H1 (cell line): Measurements from ENCODE around the gene IDH2. TPM values are rescaled to one million over a fixed set of nuclear protein-coding genes. Genes with fewer than 3 reads are reported as not detected.

ENCODE experiments used
- CTCF ChIA-PET: fragments of 300-600 bp; sonication (Branson Sonifier 250); formaldehyde crosslinking; loops from one replicate; lab custom pipeline; 2021; ENCODE audit not compliant: partially characterized antibody; lab: Charles Lee
- POLR2A ChIA-PET: fragments of 300-600 bp; sonication (Branson Sonifier 250); formaldehyde crosslinking; loops from one replicate; lab custom pipeline; 2021; ENCODE audit warnings: inconsistent platforms; ENCODE audit not compliant: partially characterized antibody; lab: Charles Lee
- DNase-seq, 2 experiments: peaks; one replicate each; pipeline versions ENCODE4 v3.0.0 to v3.0.0-alpha.2; 2010 to 2022; ENCODE audit warnings: low spot score in 2 of 2, low read depth in 1 of 2, mixed read lengths in 1 of 2
- FAIRE-seq: peaks from 2 replicates; lab custom pipeline; 2011; peaks lifted over from hg19 to GRCh38; lab: Jason Lieb, UNC
- H2AFZ ChIP-seq: 2 replicates; pipeline ENCODE4 v1.8.1; 2012; ENCODE audit warnings: low read length, inconsistent platforms
- H2AK5ac ChIP-seq: 2 replicates; pipeline ENCODE4 v1.6.1; 2013; ENCODE audit warnings: low read depth, low read length
- H2BK120ac ChIP-seq: replicated peaks from 2 replicates; pipeline ENCODE3; 2013; ENCODE audit warnings: low read depth, low read length, inconsistent platforms
- H2BK12ac ChIP-seq: 2 replicates; pipeline ENCODE4 v1.6.1; 2013; ENCODE audit warnings: low read depth, low read length
- H2BK15ac ChIP-seq: 2 replicates; pipeline ENCODE4 v1.6.1; 2013; ENCODE audit warnings: low read length
- H2BK20ac ChIP-seq: 2 replicates; pipeline ENCODE4 v1.6.1; 2013; ENCODE audit warnings: low read length
- H2BK5ac ChIP-seq: 2 replicates; pipeline ENCODE4 v1.6.1; 2013; ENCODE audit warnings: low read depth, low read length
- H3K14ac ChIP-seq: 2 replicates; pipeline ENCODE4 v1.6.1; 2013; ENCODE audit warnings: inconsistent platforms; ENCODE audit not compliant: insufficient read length
- H3K18ac ChIP-seq: 2 replicates; pipeline ENCODE4 v1.6.1; 2013; ENCODE audit warnings: low read length; ENCODE audit errors: extremely low read depth
- H3K23ac ChIP-seq: 2 replicates; pipeline ENCODE4 v1.6.1; 2013; ENCODE audit warnings: inconsistent platforms; ENCODE audit not compliant: insufficient read length
- H3K23me2 ChIP-seq: 2 replicates; pipeline ENCODE4 v1.6.1; 2013; ENCODE audit warnings: low read depth, low read length
- H3K27ac ChIP-seq: 2 replicates; pipeline ENCODE4 v1.6.1; 2011; ENCODE audit warnings: low read depth, low read length, inconsistent platforms
- H3K27me3 ChIP-seq, 4 experiments: replicated peaks in 1 of 4; 1 replicate in 1 of 4; 2 replicates in 3 of 4; pipeline versions ENCODE4 v1.6.1 to v1.8.1; 2011 to 2013; ENCODE audit warnings: low read length in 3 of 4, mild to moderate bottlenecking in 3 of 4, inconsistent platforms in 2 of 4, mixed read lengths in 2 of 4, moderate library complexity in 1 of 4; ENCODE audit not compliant: control insufficient read depth in 3 of 4, insufficient read depth in 3 of 4; ENCODE audit errors: extremely low read depth in 1 of 4
- H3K36me3 ChIP-seq, 4 experiments: 2 replicates each; pipeline versions ENCODE4 v1.6.1 to v1.8.1; 2011 to 2013; ENCODE audit warnings: mild to moderate bottlenecking in 4 of 4, low read length in 3 of 4, moderate library complexity in 2 of 4, control low read depth in 1 of 4, inconsistent platforms in 1 of 4; ENCODE audit not compliant: insufficient read depth in 4 of 4, control insufficient read depth in 2 of 4
- H3K4ac ChIP-seq: replicated peaks from 2 replicates; pipeline ENCODE3; 2013; ENCODE audit warnings: low read length, low read depth, mixed read lengths, inconsistent platforms; ENCODE audit not compliant: insufficient read length
- H3K4me1 ChIP-seq, 4 experiments: replicated peaks in 1 of 4; 1 replicate in 1 of 4; 2 replicates in 3 of 4; pipeline versions ENCODE4 v1.6.1 to v1.8.1; 2011 to 2013; ENCODE audit warnings: low read length in 3 of 4, inconsistent platforms in 2 of 4, mixed read lengths in 1 of 4; ENCODE audit not compliant: insufficient read depth in 4 of 4, control insufficient read depth in 3 of 4
- H3K4me2 ChIP-seq, 2 experiments: 2 replicates each; pipeline versions ENCODE4 v1.6.1 to v1.8.1; 2011 to 2013; ENCODE audit warnings: low read depth in 2 of 2, low read length in 2 of 2, control low read depth in 1 of 2, inconsistent platforms in 1 of 2, mild to moderate bottlenecking in 1 of 2; ENCODE audit not compliant: insufficient read depth in 1 of 2
- H3K4me3 ChIP-seq, 4 experiments: fragments of 200-600, 300-600 bp in 1 of 4; sonication (generic), shearing (Covaris generic), sonication (Bioruptor Twin) in 1 of 4; 2 replicates each; pipeline versions ENCODE4 v1.5.1 to v1.8.1; 2011 to 2016; ENCODE audit warnings: low read length in 4 of 4, low read depth in 3 of 4, control low read depth in 2 of 4, inconsistent platforms in 2 of 4, mild to moderate bottlenecking in 2 of 4, mixed read lengths in 1 of 4, moderate library complexity in 1 of 4; ENCODE audit not compliant: insufficient read depth in 2 of 4; ENCODE audit errors: extremely low read depth in 1 of 4
- H3K56ac ChIP-seq: replicated peaks from 2 replicates; pipeline ENCODE3; 2013; ENCODE audit warnings: low read depth, mild to moderate bottlenecking, mixed read lengths, low read length, inconsistent platforms; ENCODE audit not compliant: insufficient read length
- H3K79me1 ChIP-seq: 2 replicates; pipeline ENCODE4 v1.6.1; 2013; ENCODE audit warnings: low read depth, low read length, control low read depth
- H3K79me2 ChIP-seq, 2 experiments: 2 replicates each; pipeline versions ENCODE4 v1.6.1 to v1.8.1; 2012 to 2013; ENCODE audit warnings: low read length in 2 of 2, mild to moderate bottlenecking in 2 of 2, inconsistent platforms in 1 of 2; ENCODE audit not compliant: insufficient read depth in 2 of 2, control insufficient read depth in 1 of 2
- H3K9ac ChIP-seq, 4 experiments: replicated peaks in 1 of 4; 1 replicate in 1 of 4; 2 replicates in 3 of 4; pipeline versions ENCODE4 v1.6.1 to v1.8.1; 2011 to 2013; ENCODE audit warnings: low read depth in 3 of 4, low read length in 3 of 4, control low read depth in 2 of 4, mild to moderate bottlenecking in 2 of 4, moderate library complexity in 2 of 4, inconsistent platforms in 1 of 4; ENCODE audit errors: extremely low read depth in 1 of 4
- H3K9me3 ChIP-seq, 2 experiments: 2 replicates each; pipeline versions ENCODE4 v1.6.1 to v1.8.1; 2012 to 2013; ENCODE audit warnings: mild to moderate bottlenecking in 2 of 2, moderate library complexity in 2 of 2, control low read depth in 1 of 2, inconsistent platforms in 1 of 2, low read depth in 1 of 2, low read length in 1 of 2, mixed read lengths in 1 of 2; ENCODE audit not compliant: insufficient read depth in 2 of 2
- H4K20me1 ChIP-seq, 2 experiments: replicated peaks in 1 of 2; 2 replicates each; pipeline versions ENCODE3 to v1.8.1; 2011 to 2013; ENCODE audit warnings: inconsistent platforms in 2 of 2, low read length in 2 of 2, mild to moderate bottlenecking in 1 of 2; ENCODE audit not compliant: insufficient read depth in 2 of 2, control insufficient read depth in 1 of 2
- H4K5ac ChIP-seq: 2 replicates; pipeline ENCODE4 v1.6.1; 2013; ENCODE audit warnings: low read length, low read depth, mixed read lengths, inconsistent platforms; ENCODE audit not compliant: insufficient read length
- H4K8ac ChIP-seq: 2 replicates; pipeline ENCODE4 v1.8.0; 2013; ENCODE audit warnings: mild to moderate bottlenecking, moderate library complexity, low read length, inconsistent platforms; ENCODE audit not compliant: insufficient read depth; ENCODE audit errors: extremely low read depth
- H4K91ac ChIP-seq: replicated peaks from 2 replicates; pipeline ENCODE3; 2013; ENCODE audit warnings: low read length, mixed read lengths, inconsistent platforms; ENCODE audit not compliant: insufficient read length
- BCL11A ChIP-seq, 2 experiments: IDR thresholded peaks; one replicate each; pipeline ENCODE4 v1.6.1; 2011; ENCODE audit warnings: low read depth in 2 of 2, low read length in 2 of 2, mild to moderate bottlenecking in 2 of 2
- BRCA1 ChIP-seq: IDR thresholded peaks from 2 replicates; pipeline ENCODE4 v1.6.1; 2012; ENCODE audit warnings: low read depth, low read length, improper control_type of control experiment
- CHD1 ChIP-seq: IDR thresholded peaks from 2 replicates; pipeline ENCODE4 v1.6.1; 2012; ENCODE audit warnings: low read depth, low read length, improper control_type of control experiment
- GTF2F1 ChIP-seq: IDR thresholded peaks from 2 replicates; pipeline ENCODE4 v1.6.1; 2012; ENCODE audit warnings: low read depth, low read length, improper control_type of control experiment, borderline replicate concordance
- RAD21 ChIP-seq, 2 experiments: IDR thresholded peaks in 1 of 2; conservative IDR thresholded peaks in 1 of 2; 2 replicates each; pipeline ENCODE4 v1.6.1; 2011; ENCODE audit warnings: low read depth in 2 of 2, low read length in 2 of 2, improper control_type of control experiment in 1 of 2, inconsistent platforms in 1 of 2, mild to moderate bottlenecking in 1 of 2, moderate library complexity in 1 of 2
- RFX5 ChIP-seq: IDR thresholded peaks from 2 replicates; pipeline ENCODE4 v1.6.1; 2011; ENCODE audit warnings: low read depth, low read length, improper control_type of control experiment, borderline replicate concordance
- TCF12 ChIP-seq: IDR thresholded peaks from 2 replicates; pipeline ENCODE4 v1.6.1; 2011; ENCODE audit warnings: low read depth, mild to moderate bottlenecking, low read length
- ZNF274 ChIP-seq: IDR thresholded peaks from 2 replicates; pipeline ENCODE4 v1.7.0; 2012; ENCODE audit warnings: low read length, borderline replicate concordance; ENCODE audit errors: extremely low read depth
- WGBS, 2 experiments: shearing (Covaris generic) in 1 of 2; methylation state at CpG; one replicate each; pipeline versions ENCODE4 v1.1.6 to v1.1.7; 2013 to 2015; ENCODE audit warnings: low lambda C conversion rate in 2 of 2, mixed read lengths in 2 of 2, inconsistent platforms in 1 of 2, low coverage in 1 of 2, missing lambda C conversion rate in 1 of 2; ENCODE audit not compliant: insufficient replicate concordance in 2 of 2, insufficient coverage in 1 of 2, insufficient read length in 1 of 2; ENCODE audit errors: extremely low coverage in 1 of 2, missing lambda C conversion rate in 1 of 2; 5-methylcytosine and 5-hydroxymethylcytosine counted together
- polyA plus RNA-seq, 7 experiments: library from polyadenylated mRNA; depleted of rRNA in 3 of 7; stranded (reverse) in 5 of 7; unstranded in 2 of 7; fragments of >200 nt in 5 of 7; fragments of 200-250 nt in 2 of 7; gene quantifications; 1 replicate in 5 of 7; 2 replicates in 1 of 7; 4 replicates in 1 of 7; pipeline versions ENCODE4 v1.2.1 to v1.2.3, GENCODE V29; 2011 to 2013; ENCODE audit warnings: missing spikeins in 2 of 7, mixed read lengths in 2 of 7
- total RNA-seq: library from RNA; stranded (reverse); fragmentation: NEBNext Ultra II Directional; extraction: Animal tissue kit (Norgen Biotek cat#: 25700); gene quantifications from 2 replicates; pipeline ENCODE4 v1.2.1, GENCODE V29; 2021
- TF ChIP-seq, protein P1 (sequence below): IDR thresholded peaks from 2 replicates; pipeline ENCODE4 v1.6.1; 2011; ENCODE audit warnings: low read length, improper control_type of control experiment

Gene IDH2
- total and polyA plus RNA-seq, 2 of the 8 experiments (the other 6 are each of a cell fraction or from before 2014, with no cell fraction given): 64.2 to 84.6 TPM

DNA sequence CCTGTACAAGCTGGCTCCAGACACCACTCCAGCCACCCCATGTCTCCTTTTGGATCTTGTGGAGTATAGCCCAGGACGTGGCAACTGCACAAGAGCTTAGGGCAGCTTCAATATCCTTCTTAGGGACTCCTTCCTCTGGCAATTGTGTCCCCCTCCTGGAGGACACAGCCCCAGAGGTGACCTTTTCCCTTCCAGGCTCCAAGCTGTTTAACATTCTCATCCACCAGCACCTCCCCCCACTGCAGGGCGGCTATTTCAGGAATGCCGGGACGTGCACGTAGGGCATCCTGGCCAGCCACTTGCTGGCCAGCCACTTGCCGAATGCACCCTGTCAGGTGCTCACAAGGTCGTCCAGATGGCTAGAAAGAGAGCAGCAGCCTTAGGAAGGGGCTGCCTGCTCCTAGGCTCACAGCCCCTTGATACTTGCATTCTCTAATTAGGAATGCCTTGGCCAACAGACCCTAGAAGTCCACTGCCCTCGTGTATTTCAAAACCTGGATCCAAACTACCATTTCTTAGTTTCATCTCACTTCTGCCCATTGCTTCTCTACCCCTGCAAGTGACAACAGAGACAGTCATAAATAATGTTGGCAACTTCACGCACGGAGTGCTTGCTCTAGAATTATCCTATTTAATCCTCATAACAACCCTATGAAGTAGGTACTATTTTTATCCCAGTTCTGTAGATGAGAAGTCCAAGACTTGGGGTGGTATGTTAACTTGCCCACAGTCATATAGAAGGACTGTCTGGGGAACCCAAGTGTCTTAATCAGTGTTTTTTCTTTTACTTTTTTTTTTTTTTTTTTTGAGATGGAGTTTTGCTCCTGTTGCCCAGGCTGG is 24.5 kb upstream of the IDH2 start:
- H2BK120ac ChIP-seq: no peak overlapping the region
- no peaks in the 10 kb centered on the region for H3K9me3 ChIP-seq
- peak overlapping the region; percentile 19; the same call in 1 of the 2 replicates for H3K18ac ChIP-seq
- peaks cover 0 to 8% (median 3%) of the 10 kb centered on the region in 4 experiments; a peak in 3 of 7 replicates for H3K4me1 ChIP-seq
- H4K5ac ChIP-seq: no peak overlapping the region
- no peak for FAIRE-seq
- no peaks in the 10 kb centered on the region for H3K79me2 ChIP-seq
- peak overlapping the region; percentile 25; the same call in 1 of the 2 replicates for H2AFZ ChIP-seq
- no peak overlapping the region for H4K8ac ChIP-seq
- H3K4ac ChIP-seq: no peak overlapping the region
- H3K27me3 ChIP-seq: no peaks in the 10 kb centered on the region
- H4K20me1 ChIP-seq: no peaks in the 10 kb centered on the region
- ChIA-PET CTCF (interaction anchor here (1.2 to 3.4 kb wide), 2 partner anchors 16 to 25 kb away, joined by 3 to 15 read pairs; no protein-coding TSS in a partner anchor), POLR2A (interaction anchor here (0.6 to 1.4 kb wide), 4 partner anchors 18 to 356 kb away, joined by 3 to 4 read pairs (median 3); partner anchors contain the start of gene IDH2)
- H3K56ac ChIP-seq: no peak overlapping the region
- no peaks in the 10 kb centered on the region for H3K36me3 ChIP-seq
- H3K27ac ChIP-seq: peak overlapping the region; percentile 4; the same call in 1 of the 2 replicates
- no peak overlapping the region for H2BK15ac ChIP-seq
- 66% methylated on average over 10 of the region's 10 CpGs; no CpG with 5 or more reads in 1 of the 2 experiments for WGBS, 2 experiments
- peak in 1 of 2 experiments; percentile 71 for DNase-seq
- H2BK12ac ChIP-seq: peak overlapping the region; percentile 77; the same call in 1 of the 2 replicates
- no peak overlapping the region for H3K23ac ChIP-seq
- H3K9ac ChIP-seq: no peak overlapping the region
- peak overlapping the region; percentile 13; the same call in 1 of the 2 replicates for H2BK5ac ChIP-seq
- H3K14ac ChIP-seq: no peak overlapping the region
- no peaks in the 10 kb centered on the region for H3K23me2 ChIP-seq
- H2AK5ac ChIP-seq: no peak overlapping the region
- H3K79me1 ChIP-seq: no peaks in the 10 kb centered on the region
- 0 out of 8 replicates have a peak overlapping the region, but pooled peaks of 1 of the 4 experiments have one; percentile 6 for H3K4me3 ChIP-seq
- H4K91ac ChIP-seq: peak overlapping the region; percentile 34
- H2BK20ac ChIP-seq: peak overlapping the region; percentile 74; the same call in 1 of the 2 replicates
- H3K4me2 ChIP-seq: peak overlapping the region in 1 of 2 experiments; percentile 49; a peak in 2 of 4 replicates
- TF ChIP-seq BRCA1 (no peak), TCF12 (peak; percentile 77; the same call in 1 of the 2 replicates), RFX5 (no peak), CHD1 (no peak), BCL11A (IDR thresholded peaks at IDR 0.05; ENCODE audit: low read depth in 2 of 2, low read length in 2 of 2) (no peak), GTF2F1 (no peak), ZNF274 (no peak), RAD21 (IDR thresholded peaks at IDR 0.05 in 1 of 2, conservative IDR thresholded peaks at IDR 0.05 in 1 of 2; ENCODE audit: low read depth in 2 of 2, low read length in 2 of 2) (peak in 1 of 2 experiments; percentile 17; a peak in 2 of 4 replicates)
- TF ChIP-seq, protein P1, sequence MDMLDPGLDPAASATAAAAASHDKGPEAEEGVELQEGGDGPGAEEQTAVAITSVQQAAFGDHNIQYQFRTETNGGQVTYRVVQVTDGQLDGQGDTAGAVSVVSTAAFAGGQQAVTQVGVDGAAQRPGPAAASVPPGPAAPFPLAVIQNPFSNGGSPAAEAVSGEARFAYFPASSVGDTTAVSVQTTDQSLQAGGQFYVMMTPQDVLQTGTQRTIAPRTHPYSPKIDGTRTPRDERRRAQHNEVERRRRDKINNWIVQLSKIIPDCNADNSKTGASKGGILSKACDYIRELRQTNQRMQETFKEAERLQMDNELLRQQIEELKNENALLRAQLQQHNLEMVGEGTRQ: no peak
